ENCODE results near the gene NUMA1. TPM values are rescaled to one million over a fixed set of nuclear protein-coding genes. Genes with fewer than 3 reads are reported as not detected.

NUMA1 gene
- total RNA-seq, 4 donors from 2014 or later, result 163 to 272 (median 202) TPM

GRCh38 chr11:72041364-72042063 lies 38.8 kb downstream of the NUMA1 start:
- H3K4me1 ChIP-seq, result peaks cover 33 to 43% of the 10 kb centered on the region in 2 donors

GRCh38 chr11:72040491-72041363 lies 39.6 kb downstream of the NUMA1 start:
- ATAC-seq, result peak; percentile 78 to 79
- peak overlapping the region; percentile 57 to 83 (median 70) for H3K4me3 ChIP-seq
- intact Hi-C loops (cut with DNase I; ENCODE audit: low total_unique reads) (loop anchor here (1.0 kb wide), 2 partner anchors 40 to 63 kb away; partner anchors contain the start of genes LAMTOR1, LRRC51 and NUMA1), in situ Hi-C loops (cut with MboI; ENCODE audit: low sequenced_read_pairs in 4 of 4) (loop anchor here in 2 of 4 donors (5.0 kb wide), 1 partner anchor 37 kb away; no protein-coding TSS in a partner anchor)
- peak overlapping the region; percentile 87 to 97 (median 97) for H3K27ac ChIP-seq
- TF ChIP-seq, protein P1, sequence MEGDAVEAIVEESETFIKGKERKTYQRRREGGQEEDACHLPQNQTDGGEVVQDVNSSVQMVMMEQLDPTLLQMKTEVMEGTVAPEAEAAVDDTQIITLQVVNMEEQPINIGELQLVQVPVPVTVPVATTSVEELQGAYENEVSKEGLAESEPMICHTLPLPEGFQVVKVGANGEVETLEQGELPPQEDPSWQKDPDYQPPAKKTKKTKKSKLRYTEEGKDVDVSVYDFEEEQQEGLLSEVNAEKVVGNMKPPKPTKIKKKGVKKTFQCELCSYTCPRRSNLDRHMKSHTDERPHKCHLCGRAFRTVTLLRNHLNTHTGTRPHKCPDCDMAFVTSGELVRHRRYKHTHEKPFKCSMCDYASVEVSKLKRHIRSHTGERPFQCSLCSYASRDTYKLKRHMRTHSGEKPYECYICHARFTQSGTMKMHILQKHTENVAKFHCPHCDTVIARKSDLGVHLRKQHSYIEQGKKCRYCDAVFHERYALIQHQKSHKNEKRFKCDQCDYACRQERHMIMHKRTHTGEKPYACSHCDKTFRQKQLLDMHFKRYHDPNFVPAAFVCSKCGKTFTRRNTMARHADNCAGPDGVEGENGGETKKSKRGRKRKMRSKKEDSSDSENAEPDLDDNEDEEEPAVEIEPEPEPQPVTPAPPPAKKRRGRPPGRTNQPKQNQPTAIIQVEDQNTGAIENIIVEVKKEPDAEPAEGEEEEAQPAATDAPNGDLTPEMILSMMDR (IDR thresholded peaks at IDR 0.05 in 4 of 5, conservative IDR thresholded peaks at IDR 0.05 in 1 of 5), result peak in 1 of 5 experiments; percentile 22
- TF ChIP-seq POLR2A (IDR thresholded peaks at IDR 0.05), result peak; percentile 44 to 69
- H3K4me1 ChIP-seq, result peaks cover 41 to 51% of the 10 kb centered on the region in 2 donors
- no peaks in the 10 kb centered on the region for H3K27me3 ChIP-seq
- DNase-seq, result peak; percentile 91 to 94
- no peaks in the 10 kb centered on the region for H3K9me3 ChIP-seq
- H3K36me3 ChIP-seq, result peaks cover 0 to 3% of the 10 kb centered on the region in 2 donors

More at GRCh38 chr11:72041364-72042063, 38.8 kb downstream of the NUMA1 start:
- ATAC-seq, result peak; percentile 49 to 52
- H3K36me3 ChIP-seq, result no peaks in the 10 kb centered on the region
- no peaks in the 10 kb centered on the region for H3K9me3 ChIP-seq
- DNase-seq, result peak; percentile 76 to 85
- H3K27ac ChIP-seq, result peak overlapping the region; percentile 87 to 97 (median 97)
- intact Hi-C loops (cut with DNase I; ENCODE audit: low total_unique reads), result loop anchor here (1.0 kb wide), 2 partner anchors 39 to 62 kb away; partner anchors contain the start of genes LAMTOR1, LRRC51 and NUMA1
- no peaks in the 10 kb centered on the region for H3K27me3 ChIP-seq
- peak overlapping the region; percentile 57 to 83 (median 70) for H3K4me3 ChIP-seq
- TF ChIP-seq, protein P1 (IDR thresholded peaks at IDR 0.05 in 4 of 5, conservative IDR thresholded peaks at IDR 0.05 in 1 of 5), result no peak
- peak; percentile 45 to 52 for TF ChIP-seq POLR2A (IDR thresholded peaks at IDR 0.05)
- in situ Hi-C loops (cut with MboI; ENCODE audit: low sequenced_read_pairs in 4 of 4), result loop anchor here in 2 of 4 donors (5.0 kb wide), 1 partner anchor 36 kb away; no protein-coding TSS in a partner anchor

- intact Hi-C loops (cut with DNase I; ENCODE audit: low total_unique reads), result no loop called here
- no peaks in the 10 kb centered on the region for H3K27me3 ChIP-seq
- DNase-seq (no peak), ATAC-seq (no peak)
- H3K4me1 ChIP-seq, result peaks cover 42 to 53% of the 10 kb centered on the region in 2 donors
- H3K4me3 ChIP-seq, result peak overlapping the region; percentile 57 to 83 (median 70)
- H3K36me3 ChIP-seq, result peaks cover 0 to 11% of the 10 kb centered on the region in 2 donors
- in situ Hi-C loops (cut with MboI; ENCODE audit: low sequenced_read_pairs in 4 of 4), result loop anchor here in 3 of 4 donors (5.0 kb wide), 1 partner anchor 37 kb away; no protein-coding TSS in a partner anchor
- no peak for TF ChIP-seq POLR2A (IDR thresholded peaks at IDR 0.05)
- TF ChIP-seq, protein P1 (IDR thresholded peaks at IDR 0.05 in 4 of 5, conservative IDR thresholded peaks at IDR 0.05 in 1 of 5), result no peak
- no peaks in the 10 kb centered on the region for H3K9me3 ChIP-seq
- H3K27ac ChIP-seq, result peak overlapping the region; percentile 87 to 97 (median 97)
Measured at GRCh38 chr11:72039856-72040401, 40.4 kb downstream of the NUMA1 start.

All from gastrocnemius medialis (tissue), 4 donors.